GM18951 (cell line): ENCODE results near the gene JAML.

Source experiments
- POLR2A ChIP-seq: IDR thresholded peaks from 4 replicates; pipeline ENCODE4 v1.6.1; 2011; ENCODE audit warnings: mild to moderate bottlenecking; ENCODE audit not compliant: insufficient read length, insufficient read depth; ENCODE audit errors: extremely low read depth
- in situ Hi-C: fragments of 300-500 bp; cut with MboI; formaldehyde crosslinking; loops from one replicate; pipeline ENCODE4 v1.12.0; 2022; ENCODE audit warnings: low sequenced_read_pairs, mixed read lengths, inconsistent platforms; ENCODE audit not compliant: unreplicated experiment

JAML gene

GRCh38 chr11:118169300-118170140 lies 55.3 kb downstream of the JAML start:
- in situ Hi-C loops: no loop called here
- TF ChIP-seq POLR2A: no peak

GRCh38 chr11:118168751-118169150 lies 56.1 kb downstream of the JAML start:
- TF ChIP-seq POLR2A: no peak
- in situ Hi-C loops: no loop called here

- in situ Hi-C loops: no loop called here
- no peak for TF ChIP-seq POLR2A
Measured at GRCh38 chr11:118168316-118168715, 56.5 kb downstream of the JAML start.

GRCh38 chr11:118167906-118168305 lies 56.9 kb downstream of the JAML start:
- no peak for TF ChIP-seq POLR2A
- in situ Hi-C loops: no loop called here

GRCh38 chr11:118167253-118167652 lies 57.6 kb downstream of the JAML start:
- in situ Hi-C loops: no loop called here
- no peak for TF ChIP-seq POLR2A

GRCh38 chr11:118166641-118167040 lies 58.2 kb downstream of the JAML start:
- TF ChIP-seq POLR2A: no peak
- in situ Hi-C loops: no loop called here

- TF ChIP-seq POLR2A: no peak
- in situ Hi-C loops: no loop called here
Measured at GRCh38 chr11:118164885-118165284, 59.9 kb downstream of the JAML start.

- no peak for TF ChIP-seq POLR2A
- in situ Hi-C loops: no loop called here
Measured at GRCh38 chr11:118163494-118163893, 61.3 kb downstream of the JAML start.

GRCh38 chr11:118162846-118163245 lies 62.0 kb downstream of the JAML start:
- in situ Hi-C loops: no loop called here
- no peak for TF ChIP-seq POLR2A

- in situ Hi-C loops: no loop called here
- TF ChIP-seq POLR2A: no peak
Measured at GRCh38 chr11:118161786-118162185, 63.0 kb downstream of the JAML start.

- in situ Hi-C loops: no loop called here
- no peak for TF ChIP-seq POLR2A
Measured at GRCh38 chr11:118157186-118157895, 67.5 kb downstream of the JAML start.

- no peak for TF ChIP-seq POLR2A
- in situ Hi-C loops: no loop called here
Measured at GRCh38 chr11:118156531-118157185, 68.2 kb downstream of the JAML start.

GRCh38 chr11:118155776-118156530 lies 68.9 kb downstream of the JAML start:
- in situ Hi-C loops: no loop called here
- no peak for TF ChIP-seq POLR2A

GRCh38 chr11:118154641-118155040 lies 70.2 kb downstream of the JAML start:
- no peak for TF ChIP-seq POLR2A
- in situ Hi-C loops: no loop called here
